Measurements from ENCODE around the gene GPR3.

- TF ChIP-seq POLR2A (IDR thresholded peaks at IDR 0.05), result no peak
- no peak for TF ChIP-seq CTCF (IDR thresholded peaks at IDR 0.05)
- no peak for TF ChIP-seq POLR2AphosphoS5 (IDR thresholded peaks at IDR 0.05)
Observed at GRCh38 chr1:27417713-27418112, 25.3 kb downstream of the GPR3 start.

Measured in gastroesophageal sphincter (tissue), 3 donors.